ENCODE measurements around the gene PRR19.

The PRR19 gene

GRCh38 chr19:42352301-42353259 is 50.6 kb downstream of the PRR19 start:
- no peak for TF ChIP-seq CTCF (IDR thresholded peaks at IDR 0.05; ENCODE audit: unreplicated experiment in 3 of 3)
- no peaks in the 10 kb centered on the region for H3K9me3 Mint-ChIP-seq

GRCh38 chr19:42353341-42354015 is 51.5 kb downstream of the PRR19 start:
- no peak overlapping the region for H3K27ac Mint-ChIP-seq
- H3K36me3 Mint-ChIP-seq (ENCODE audit: low read depth) = peaks cover 34% of the 10 kb centered on the region
- no peaks in the 10 kb centered on the region for H3K9me3 Mint-ChIP-seq
- no peak for TF ChIP-seq CTCF (IDR thresholded peaks at IDR 0.05; ENCODE audit: unreplicated experiment in 3 of 3)
- no peaks in the 10 kb centered on the region for H3K27me3 Mint-ChIP-seq (ENCODE audit: low read depth)
- H3K4me3 Mint-ChIP-seq = no peak overlapping the region
- no peaks in the 10 kb centered on the region for H3K4me1 Mint-ChIP-seq

More at GRCh38 chr19:42352301-42353259, 50.6 kb downstream of the PRR19 start:
- H3K27ac Mint-ChIP-seq = no peak overlapping the region
- H3K4me1 Mint-ChIP-seq = no peaks in the 10 kb centered on the region
- no peaks in the 10 kb centered on the region for H3K27me3 Mint-ChIP-seq (ENCODE audit: low read depth)
- peaks cover 38% of the 10 kb centered on the region for H3K36me3 Mint-ChIP-seq (ENCODE audit: low read depth)
- H3K4me3 Mint-ChIP-seq = no peak overlapping the region

GRCh38 chr19:42355896-42356295 is 54.0 kb downstream of the PRR19 start:
- no peak overlapping the region for H3K4me3 Mint-ChIP-seq
- H3K36me3 Mint-ChIP-seq (ENCODE audit: low read depth) = peaks cover 37% of the 10 kb centered on the region
- TF ChIP-seq CTCF (IDR thresholded peaks at IDR 0.05; ENCODE audit: unreplicated experiment in 3 of 3) = no peak
- H3K27me3 Mint-ChIP-seq (ENCODE audit: low read depth) = no peaks in the 10 kb centered on the region
- H3K9me3 Mint-ChIP-seq = no peaks in the 10 kb centered on the region
- H3K27ac Mint-ChIP-seq = no peak overlapping the region
- H3K4me1 Mint-ChIP-seq = no peaks in the 10 kb centered on the region

- Mint-ChIP-seq H3K4me1 (no peaks in the 10 kb centered on the region), H3K4me3 (no peak overlapping the region), H3K27me3 (ENCODE audit: low read depth) (no peaks in the 10 kb centered on the region), H3K9me3 (no peaks in the 10 kb centered on the region), H3K27ac (no peak overlapping the region), H3K36me3 (ENCODE audit: low read depth) (peaks cover 44% of the 10 kb centered on the region)
- no peak for TF ChIP-seq CTCF (IDR thresholded peaks at IDR 0.05; ENCODE audit: unreplicated experiment in 3 of 3)
Observed at GRCh38 chr19:42356686-42357085, 54.8 kb downstream of the PRR19 start.

- no peak overlapping the region for H3K4me3 Mint-ChIP-seq
- H3K4me1 Mint-ChIP-seq = no peaks in the 10 kb centered on the region
- no peak overlapping the region for H3K27ac Mint-ChIP-seq
- no peak for TF ChIP-seq CTCF (IDR thresholded peaks at IDR 0.05; ENCODE audit: unreplicated experiment in 3 of 3)
- peaks cover 40% of the 10 kb centered on the region for H3K36me3 Mint-ChIP-seq (ENCODE audit: low read depth)
- no peaks in the 10 kb centered on the region for H3K27me3 Mint-ChIP-seq (ENCODE audit: low read depth)
- H3K9me3 Mint-ChIP-seq = no peaks in the 10 kb centered on the region
Observed at GRCh38 chr19:42357290-42357689, 55.4 kb downstream of the PRR19 start.
